Muscle of arm (tissue), 12 donors: ENCODE results near the gene HIC1. TPM values are rescaled to one million over a fixed set of nuclear protein-coding genes. Genes with fewer than 3 reads are reported as not detected.
A peak's percentile ranks its signal among the peaks of the same experiment; 100 is the strongest.

Experiments used
- DNase-seq: peaks from one replicate; pipeline ENCODE4 v3.0.0-alpha.2; 2013
- polyA plus RNA-seq, 12 donors: library from polyadenylated mRNA; unstranded; fragments of 120-200 nt; gene quantifications; one replicate each; pipeline ENCODE4 v1.2.1, GENCODE V29; 2013; ENCODE audit not compliant: insufficient read length in 12 of 12

The HIC1 gene
- polyA plus RNA-seq, 12 donors: 16.3 to 77.6 (median 22.9) TPM; not detected in 1

GRCh38 chr17:2058586-2059546, 4.0 kb downstream of the HIC1 start:
- DNase-seq: peak; percentile 74

- DNase-seq: no peak
These were observed 4.9 kb downstream of the HIC1 start for GRCh38 chr17:2059547-2060384.

GRCh38 chr17:2060385-2060658, 5.4 kb downstream of the HIC1 start:
- DNase-seq: no peak

- DNase-seq: peak; percentile 42
These were observed 6.0 kb downstream of the HIC1 start for GRCh38 chr17:2060681-2061440.

- no peak for DNase-seq
These were observed 6.6 kb downstream of the HIC1 start for GRCh38 chr17:2061441-2061958.

GRCh38 chr17:2062571-2063183, 7.8 kb downstream of the HIC1 start:
- no peak for DNase-seq

- DNase-seq: no peak
These were observed 8.6 kb downstream of the HIC1 start for GRCh38 chr17:2063261-2064146.

GRCh38 chr17:2064147-2064489, 9.2 kb downstream of the HIC1 start:
- no peak for DNase-seq

GRCh38 chr17:2064520-2064971, 9.6 kb downstream of the HIC1 start:
- no peak for DNase-seq

- DNase-seq: no peak
These were observed 10.3 kb downstream of the HIC1 start for GRCh38 chr17:2064980-2065785.

- DNase-seq: no peak
These were observed 11.1 kb downstream of the HIC1 start for GRCh38 chr17:2065949-2066400.

GRCh38 chr17:2067048-2067561, 12.2 kb downstream of the HIC1 start:
- DNase-seq: no peak

GRCh38 chr17:2067608-2068024, 12.7 kb downstream of the HIC1 start:
- no peak for DNase-seq

- DNase-seq: no peak
These were observed 13.2 kb downstream of the HIC1 start for GRCh38 chr17:2068031-2068518.

GRCh38 chr17:2068519-2069051, 13.7 kb downstream of the HIC1 start:
- no peak for DNase-seq

- DNase-seq: no peak
These were observed 15.5 kb downstream of the HIC1 start for GRCh38 chr17:2070241-2071023.

- no peak for DNase-seq
These were observed 16.1 kb downstream of the HIC1 start for GRCh38 chr17:2071024-2071385.
